ENCODE measurements around the gene SCAMP1. TPM values are rescaled to one million over a fixed set of nuclear protein-coding genes. Genes with fewer than 3 reads are reported as not detected.

SCAMP1 gene
- total RNA-seq, 1 donor, result 24.9 TPM

DNA sequence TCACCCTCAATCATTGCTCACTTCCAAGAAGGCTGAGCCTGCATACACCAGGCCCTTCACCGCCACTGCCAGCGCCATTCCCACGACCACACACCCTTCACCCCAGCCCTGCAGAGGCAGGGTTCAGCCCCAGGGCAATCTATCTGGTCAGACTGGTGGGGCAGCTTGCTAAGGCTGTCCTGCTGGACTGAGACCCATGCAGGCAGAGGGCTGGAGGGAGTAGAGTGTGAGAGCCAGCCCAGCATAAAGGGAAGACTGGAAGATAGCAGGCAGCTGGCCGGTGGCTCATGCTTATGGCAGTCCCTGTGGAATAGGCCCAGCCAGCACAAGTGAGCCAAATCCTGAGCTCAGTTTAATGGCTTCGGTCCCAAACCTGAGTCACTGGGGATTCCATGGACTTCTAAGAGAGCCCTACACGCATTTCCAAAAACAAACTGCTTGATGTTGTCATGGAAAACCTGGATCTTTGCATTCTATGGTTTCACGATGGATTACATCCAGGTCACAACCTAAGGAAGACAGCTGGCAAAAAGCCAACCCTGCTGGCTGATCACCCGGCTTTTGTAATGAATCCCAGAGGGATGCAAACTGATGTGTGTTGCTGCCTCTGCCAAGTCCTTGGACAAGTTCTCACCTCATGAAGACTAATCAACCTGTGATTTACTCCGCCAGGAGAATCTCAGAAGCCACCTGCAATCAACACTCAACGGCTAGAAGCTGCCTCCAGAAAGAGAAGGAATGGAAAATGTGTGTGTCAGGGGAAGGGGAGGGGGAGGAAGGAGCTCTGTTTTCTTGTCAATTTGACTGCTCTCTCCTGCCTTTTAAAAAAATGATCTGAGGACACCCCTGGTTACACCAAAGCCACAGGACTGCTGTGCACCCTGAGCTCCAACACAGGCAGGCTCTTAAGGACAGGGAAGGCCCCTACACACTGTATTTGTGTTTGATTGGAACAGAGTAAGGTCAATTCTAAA lies 144.6 kb downstream of the SCAMP1 start:
- no peak overlapping the region for H3K4me3 ChIP-seq (ENCODE audit: low read length)
- H3K9me3 ChIP-seq (ENCODE audit: low read depth, low read length), result no peaks in the 10 kb centered on the region
- H3K27me3 ChIP-seq (ENCODE audit: insufficient read depth, low read length), result peaks cover 9% of the 10 kb centered on the region
- peaks cover 55% of the 10 kb centered on the region for H3K4me1 ChIP-seq (ENCODE audit: insufficient read depth, low read length)

DNA sequence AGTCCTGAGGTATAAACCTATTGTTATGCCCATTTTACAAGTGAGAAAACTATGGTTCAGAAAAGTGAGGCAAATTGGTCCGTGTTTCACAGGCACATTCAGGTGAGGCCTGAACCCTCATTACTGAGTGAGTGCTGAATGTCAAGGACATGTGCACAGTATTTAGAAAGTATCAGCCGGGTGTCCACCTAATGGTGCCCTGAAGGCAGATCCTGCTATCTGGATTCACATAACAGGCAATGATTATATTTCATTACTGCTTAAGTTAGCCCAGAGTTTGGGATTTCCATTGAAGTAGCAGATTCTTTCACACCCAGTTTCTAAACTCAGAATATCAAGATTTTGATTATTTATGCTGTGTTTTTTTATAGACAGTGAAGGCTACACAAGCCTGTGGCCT lies 145.4 kb downstream of the SCAMP1 start:
- Histone ChIP-seq H3K9me3 (ENCODE audit: low read depth, low read length) (no peaks in the 10 kb centered on the region), H3K27me3 (ENCODE audit: insufficient read depth, low read length) (peaks cover 9% of the 10 kb centered on the region), H3K4me1 (ENCODE audit: insufficient read depth, low read length) (peaks cover 57% of the 10 kb centered on the region), H3K4me3 (ENCODE audit: low read length) (no peak overlapping the region)

DNA sequence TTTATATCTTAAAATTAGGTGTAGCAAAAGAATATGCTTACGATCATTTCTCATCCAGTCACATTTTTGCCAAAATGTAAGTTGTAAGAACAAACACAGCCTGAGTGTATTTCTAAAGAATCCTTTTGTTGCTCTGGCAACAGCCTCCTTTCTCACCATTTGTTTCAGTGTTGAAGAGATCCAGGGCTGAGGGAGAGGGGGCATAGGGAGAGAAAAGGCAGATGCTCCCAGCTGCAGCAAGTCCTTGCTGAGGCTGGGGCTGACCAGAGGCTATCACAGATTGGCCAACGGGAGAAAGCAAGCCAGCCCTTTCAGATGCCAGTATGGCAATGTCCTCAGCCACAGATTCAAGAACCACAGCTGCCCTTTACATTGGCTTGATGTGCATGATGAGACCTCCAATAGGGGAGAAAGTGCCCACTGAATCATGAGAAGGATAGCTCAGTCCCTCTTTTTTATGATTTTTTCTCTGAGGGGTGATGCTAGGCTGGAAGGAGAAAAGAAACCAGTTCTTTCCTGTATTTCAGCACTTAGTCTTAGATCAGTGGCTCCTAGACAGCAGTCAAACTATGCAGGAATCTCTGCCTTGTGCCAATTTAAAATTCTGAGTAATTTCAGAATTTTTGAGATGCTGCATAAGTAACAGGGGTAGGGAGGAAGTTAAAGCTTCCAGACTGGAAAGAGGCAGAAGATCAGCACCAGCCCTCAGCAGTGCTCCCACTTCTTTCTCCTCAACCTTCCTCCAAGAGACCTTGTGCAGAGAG lies 146.0 kb downstream of the SCAMP1 start:
- Histone ChIP-seq H3K27me3 (ENCODE audit: insufficient read depth, low read length) (peaks cover 5% of the 10 kb centered on the region), H3K9me3 (ENCODE audit: low read depth, low read length) (no peaks in the 10 kb centered on the region), H3K4me1 (ENCODE audit: insufficient read depth, low read length) (peaks cover 57% of the 10 kb centered on the region)

DNA sequence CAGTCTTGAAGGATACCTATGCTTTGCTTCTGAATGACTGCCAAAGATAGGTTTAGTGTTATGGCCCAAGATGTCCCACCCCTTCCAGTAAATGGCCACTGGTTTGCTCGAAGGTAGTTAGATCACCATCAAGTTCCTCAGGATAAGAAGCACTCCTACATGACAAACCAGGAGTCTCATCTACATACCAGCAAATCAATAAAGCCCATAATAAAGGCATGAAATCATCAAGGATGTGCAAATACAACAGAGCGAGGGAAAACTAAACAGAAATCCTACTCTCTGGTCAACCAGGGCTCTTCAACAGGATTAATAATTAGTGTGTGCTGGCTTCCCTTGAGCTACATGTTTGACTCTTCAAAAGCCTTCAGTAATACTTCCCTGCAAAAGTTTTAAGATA lies 147.1 kb downstream of the SCAMP1 start:
- Histone ChIP-seq H3K4me1 (ENCODE audit: insufficient read depth, low read length) (peaks cover 59% of the 10 kb centered on the region), H3K4me3 (ENCODE audit: low read length) (no peak overlapping the region), H3K27me3 (ENCODE audit: insufficient read depth, low read length) (peaks cover 5% of the 10 kb centered on the region), H3K9me3 (ENCODE audit: low read depth, low read length) (no peaks in the 10 kb centered on the region)

More for the DNA sequence above, 146.0 kb downstream of the SCAMP1 start:
- no peak overlapping the region for H3K4me3 ChIP-seq (ENCODE audit: low read length)

DNA sequence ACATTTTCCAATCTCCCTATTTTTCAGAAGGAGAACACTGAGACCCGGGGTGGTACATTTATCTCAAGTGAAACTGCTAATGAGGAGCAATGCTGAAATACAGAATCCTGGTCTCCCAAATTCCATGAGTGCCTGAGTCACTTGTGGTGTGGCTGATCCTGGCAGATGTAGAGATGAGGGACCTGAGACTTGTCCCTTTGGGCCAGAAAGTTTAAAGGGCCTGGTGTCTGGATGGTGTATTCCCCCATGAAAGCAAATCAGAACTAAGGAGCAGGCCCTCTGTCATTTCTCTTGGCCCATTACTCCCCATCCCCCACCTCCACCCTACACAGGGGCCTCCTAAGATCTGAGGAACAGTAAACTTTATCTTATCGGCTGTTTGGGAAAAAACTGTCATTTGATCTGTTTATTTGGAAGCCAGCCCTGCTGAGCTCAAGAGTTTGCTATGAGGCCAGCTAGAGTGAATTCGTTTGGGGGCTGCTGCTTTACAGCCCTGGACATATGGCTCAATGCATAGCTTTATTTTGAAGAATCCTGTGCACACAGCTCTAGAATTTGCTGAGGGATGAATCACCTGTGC lies 147.9 kb downstream of the SCAMP1 start:
- H3K4me1 ChIP-seq (ENCODE audit: insufficient read depth, low read length), result peaks cover 60% of the 10 kb centered on the region
- H3K27me3 ChIP-seq (ENCODE audit: insufficient read depth, low read length), result peaks cover 5% of the 10 kb centered on the region
- no peaks in the 10 kb centered on the region for H3K9me3 ChIP-seq (ENCODE audit: low read depth, low read length)
- peak overlapping the region; percentile 57 for H3K4me3 ChIP-seq (ENCODE audit: low read length)

DNA sequence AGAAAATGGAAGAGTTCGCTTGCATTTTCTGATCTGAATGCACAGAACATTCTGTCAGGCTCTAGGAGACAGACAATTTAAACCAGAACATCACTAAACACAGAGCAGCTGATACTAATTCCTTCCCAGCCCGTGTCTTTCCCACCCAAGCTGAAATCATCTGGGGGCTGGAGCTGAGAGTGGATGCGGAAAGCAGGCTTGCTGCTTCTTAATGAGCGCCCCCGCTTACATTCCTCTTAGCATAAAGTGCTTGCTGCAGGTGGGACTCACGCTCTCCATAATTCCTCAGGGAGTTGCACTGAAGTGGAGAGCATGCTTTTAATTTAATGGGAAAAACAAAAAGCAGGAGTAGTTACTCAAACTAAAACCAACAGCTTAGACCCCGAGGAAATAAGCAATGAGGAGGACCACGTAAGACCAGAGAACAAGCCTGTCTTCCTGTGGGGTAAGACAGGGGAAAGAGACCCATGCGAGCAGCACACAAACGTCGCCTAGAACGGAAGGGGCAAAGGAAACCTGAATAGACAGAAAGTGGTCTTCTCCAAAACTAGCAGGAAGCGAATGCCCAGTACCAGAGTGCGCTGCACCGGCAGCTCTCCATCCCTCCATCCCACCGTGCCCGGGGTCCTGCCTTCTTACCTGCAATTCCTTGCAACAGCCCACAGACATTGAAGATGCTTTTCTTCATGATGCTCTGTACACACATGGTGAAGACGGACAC lies 148.9 kb downstream of the SCAMP1 start:
- H3K27me3 ChIP-seq (ENCODE audit: insufficient read depth, low read length), result peaks cover 5% of the 10 kb centered on the region

DNA sequence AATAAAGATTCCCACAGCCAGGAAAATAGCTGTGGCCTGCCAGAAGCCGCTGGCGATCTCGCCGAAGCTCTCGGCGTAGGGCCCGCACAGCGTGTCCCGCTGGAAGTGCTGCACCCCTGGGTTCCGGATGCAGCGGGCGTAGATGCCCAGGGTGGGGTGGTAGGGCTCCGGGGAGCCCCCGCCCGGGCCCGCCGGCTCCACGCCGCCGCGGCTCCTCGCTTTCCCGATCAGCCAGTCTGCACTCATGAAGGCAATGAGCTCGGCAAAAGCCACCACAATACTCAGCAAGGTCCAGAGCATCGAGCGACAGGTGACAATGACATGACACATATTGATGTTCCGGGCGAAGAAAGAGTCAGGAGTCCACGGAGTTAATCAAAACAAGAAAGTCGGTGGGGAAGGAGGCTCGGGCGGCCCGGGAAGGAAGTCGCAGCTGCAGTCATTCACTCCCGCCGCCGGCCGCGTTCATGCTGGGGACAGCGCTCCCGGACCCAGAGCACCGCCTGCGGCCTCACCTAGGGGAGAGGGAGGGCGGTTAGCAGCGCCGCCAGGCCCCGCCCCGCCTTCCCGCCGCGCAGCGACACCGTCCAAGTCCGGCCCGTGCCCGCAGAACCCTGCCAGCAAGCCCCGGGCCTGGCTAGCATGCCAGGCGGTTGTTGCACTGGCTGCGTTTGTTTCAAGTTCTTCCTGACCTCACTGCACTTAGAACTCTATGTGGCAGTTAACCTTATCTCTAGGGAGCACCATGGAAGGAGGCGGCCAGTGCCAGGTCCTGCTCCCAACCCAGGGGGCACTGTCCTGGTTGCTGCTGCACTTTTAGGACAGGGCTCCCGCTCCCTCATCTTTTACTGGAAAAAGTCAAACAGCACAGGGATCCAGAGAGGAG lies 149.7 kb downstream of the SCAMP1 start:
- peaks cover 60% of the 10 kb centered on the region for H3K4me1 ChIP-seq (ENCODE audit: insufficient read depth, low read length)
- H3K27me3 ChIP-seq (ENCODE audit: insufficient read depth, low read length), result peaks cover 5% of the 10 kb centered on the region
- H3K9me3 ChIP-seq (ENCODE audit: low read depth, low read length), result no peaks in the 10 kb centered on the region
- peak overlapping the region; percentile 57 for H3K4me3 ChIP-seq (ENCODE audit: low read length)

More for the DNA sequence above, 148.9 kb downstream of the SCAMP1 start:
- Histone ChIP-seq H3K4me1 (ENCODE audit: insufficient read depth, low read length) (peaks cover 60% of the 10 kb centered on the region), H3K9me3 (ENCODE audit: low read depth, low read length) (no peaks in the 10 kb centered on the region), H3K4me3 (ENCODE audit: low read length) (peak overlapping the region; percentile 57)

DNA sequence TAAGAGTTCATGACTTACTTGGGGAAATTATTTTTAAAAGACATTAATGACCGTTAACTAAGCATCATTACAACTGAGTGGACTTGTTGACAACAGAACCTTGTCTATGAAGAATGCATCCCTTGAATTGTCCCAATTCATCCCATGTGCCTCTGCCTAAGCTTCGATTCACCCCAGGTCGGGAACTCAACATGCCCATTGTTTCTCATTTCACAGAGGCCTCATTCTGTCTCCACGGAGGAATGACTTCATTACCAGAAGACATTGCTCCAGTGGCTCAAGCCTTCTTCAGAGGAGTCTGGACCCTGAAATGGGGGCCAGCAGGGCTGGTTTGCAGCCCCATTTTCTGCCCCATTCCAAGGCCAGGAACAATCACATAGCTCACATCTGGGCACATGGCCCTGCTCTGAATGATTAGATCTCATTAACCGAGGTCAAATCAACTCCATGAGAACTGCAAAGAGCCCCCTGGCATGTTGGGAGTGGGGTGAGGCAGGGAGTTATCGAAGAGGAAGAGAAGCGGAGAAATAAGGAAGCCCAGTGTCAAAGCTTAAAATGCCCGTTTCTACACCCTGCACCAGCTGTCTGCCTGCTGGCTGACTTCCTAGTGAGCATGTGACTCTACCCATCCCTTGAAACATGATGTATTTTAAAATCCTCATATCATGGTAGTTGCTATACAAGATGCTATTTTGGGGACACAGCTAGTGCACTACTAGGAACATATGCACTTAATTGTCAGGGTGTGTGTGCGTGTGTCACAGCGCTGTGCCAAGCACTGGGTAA lies 150.9 kb downstream of the SCAMP1 start:
- no peaks in the 10 kb centered on the region for H3K9me3 ChIP-seq (ENCODE audit: low read depth, low read length)
- no peak overlapping the region for H3K4me3 ChIP-seq (ENCODE audit: low read length)
- H3K27me3 ChIP-seq (ENCODE audit: insufficient read depth, low read length), result peaks cover 5% of the 10 kb centered on the region
- peaks cover 59% of the 10 kb centered on the region for H3K4me1 ChIP-seq (ENCODE audit: insufficient read depth, low read length)

DNA sequence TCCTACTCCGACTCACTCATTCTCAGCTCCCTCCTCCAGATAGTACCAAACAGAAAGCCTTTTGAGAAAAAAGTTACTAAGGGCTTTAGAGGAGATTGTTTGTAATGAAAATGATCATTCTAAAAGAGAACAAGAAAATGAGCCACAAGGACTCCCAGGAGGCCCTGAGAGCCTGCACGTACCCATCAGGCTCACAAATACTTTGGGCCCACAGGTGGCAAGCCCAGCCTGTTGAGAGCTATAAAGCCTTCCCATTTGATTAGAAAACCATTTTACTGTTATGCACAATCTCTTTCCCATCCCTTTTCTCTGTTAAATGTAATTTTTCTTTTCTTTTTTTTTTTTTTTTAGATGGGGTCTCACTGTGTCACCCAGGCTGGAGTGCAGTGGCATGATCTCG lies 152.0 kb downstream of the SCAMP1 start:
- peaks cover 5% of the 10 kb centered on the region for H3K27me3 ChIP-seq (ENCODE audit: insufficient read depth, low read length)
- peaks cover 49% of the 10 kb centered on the region for H3K4me1 ChIP-seq (ENCODE audit: insufficient read depth, low read length)
- no peak overlapping the region for H3K4me3 ChIP-seq (ENCODE audit: low read length)
- no peaks in the 10 kb centered on the region for H3K9me3 ChIP-seq (ENCODE audit: low read depth, low read length)

DNA sequence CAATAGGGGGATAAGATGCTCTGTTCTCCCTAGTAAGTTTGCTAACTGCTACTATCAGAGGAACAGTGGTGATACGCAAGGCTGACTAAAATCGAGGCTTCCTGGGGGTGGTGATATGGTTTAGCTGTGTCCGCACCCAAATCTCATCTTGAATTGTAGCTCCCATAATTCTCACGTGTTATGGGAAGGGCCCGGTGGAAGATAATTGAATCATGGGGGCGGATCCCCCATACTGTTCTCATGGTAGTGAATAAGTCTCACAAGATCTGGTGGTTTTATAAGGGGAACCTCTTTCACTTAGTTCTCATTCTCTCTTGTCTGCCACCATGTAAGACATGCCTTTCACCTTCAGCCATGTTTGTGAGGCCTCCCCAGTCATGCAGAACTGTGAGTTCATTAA lies 153.0 kb downstream of the SCAMP1 start:
- H3K4me3 ChIP-seq (ENCODE audit: low read length), result no peak overlapping the region
- H3K27me3 ChIP-seq (ENCODE audit: insufficient read depth, low read length), result peaks cover 5% of the 10 kb centered on the region
- no peaks in the 10 kb centered on the region for H3K9me3 ChIP-seq (ENCODE audit: low read depth, low read length)
- H3K4me1 ChIP-seq (ENCODE audit: insufficient read depth, low read length), result peaks cover 41% of the 10 kb centered on the region

DNA sequence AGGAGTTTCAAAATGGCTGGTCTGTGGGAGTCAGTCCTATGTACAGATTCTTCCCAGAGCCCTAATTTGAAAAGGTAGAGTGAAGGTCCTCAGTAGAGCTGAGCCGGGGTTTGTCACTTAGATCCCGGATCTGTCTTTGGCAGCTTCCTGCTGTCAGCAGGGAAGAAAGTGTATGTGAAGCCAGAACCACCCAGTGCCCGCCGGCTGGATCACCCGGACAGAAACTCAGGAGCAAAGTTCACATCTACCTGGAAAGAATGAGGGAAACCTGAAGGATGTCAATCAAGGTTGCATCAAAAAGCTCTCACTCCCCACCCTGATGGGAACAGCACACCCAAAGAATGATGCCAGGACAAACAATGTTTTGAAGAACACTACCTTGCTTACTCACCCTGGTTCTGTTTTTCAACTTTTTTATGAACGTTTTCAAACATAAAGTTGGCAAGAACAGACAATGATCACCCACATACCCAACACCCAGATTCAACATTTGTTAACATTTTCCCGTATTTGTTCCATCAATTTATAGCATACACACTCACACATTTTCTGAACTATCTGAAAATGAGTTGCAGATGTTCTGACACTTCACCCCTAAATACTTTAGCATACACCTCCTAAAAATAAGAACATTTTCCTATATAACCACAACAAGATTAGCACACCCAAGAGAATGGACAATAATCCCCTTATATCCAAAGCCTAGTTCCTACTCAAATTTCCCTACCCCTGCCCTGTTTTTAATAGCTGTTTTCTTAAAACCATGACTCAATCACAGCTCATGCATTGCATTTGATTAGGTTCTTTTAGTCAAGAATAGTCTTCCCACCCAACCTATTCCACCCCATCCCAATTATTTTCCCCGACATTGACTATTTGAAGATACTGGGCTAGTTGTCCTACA lies 154.3 kb downstream of the SCAMP1 start:
- peaks cover 29% of the 10 kb centered on the region for H3K4me1 ChIP-seq (ENCODE audit: insufficient read depth, low read length)
- no peaks in the 10 kb centered on the region for H3K27me3 ChIP-seq (ENCODE audit: insufficient read depth, low read length)
- H3K9me3 ChIP-seq (ENCODE audit: low read depth, low read length), result no peaks in the 10 kb centered on the region
- no peak overlapping the region for H3K4me3 ChIP-seq (ENCODE audit: low read length)

DNA sequence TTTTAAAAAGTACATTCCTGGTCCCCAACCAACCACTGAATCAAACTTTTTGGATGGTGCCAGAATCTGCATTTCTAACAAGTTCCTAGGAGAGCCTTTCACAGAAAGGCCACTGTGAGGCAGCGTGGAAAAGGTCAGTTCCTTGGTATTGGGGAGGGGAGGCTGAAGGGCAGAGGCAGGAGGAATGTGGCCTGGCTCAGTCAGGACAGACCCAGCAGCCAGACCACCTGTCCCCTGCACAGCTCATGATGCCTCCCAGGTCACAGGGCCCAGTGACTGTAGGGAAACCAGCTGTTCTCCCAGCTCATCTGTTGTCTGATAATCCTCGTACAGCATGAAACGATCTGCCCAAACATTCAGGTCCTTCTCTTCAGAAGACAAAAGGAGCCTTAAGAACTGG lies 155.3 kb downstream of the SCAMP1 start:
- H3K4me1 ChIP-seq (ENCODE audit: insufficient read depth, low read length), result peaks cover 19% of the 10 kb centered on the region
- H3K27me3 ChIP-seq (ENCODE audit: insufficient read depth, low read length), result no peaks in the 10 kb centered on the region
- no peak overlapping the region for H3K4me3 ChIP-seq (ENCODE audit: low read length)
- H3K9me3 ChIP-seq (ENCODE audit: low read depth, low read length), result no peaks in the 10 kb centered on the region
